Transverse colon (tissue), 4 donors: ENCODE data around the gene COL19A1.

Experiments
- POLR2A ChIP-seq: fragments of 450-650 bp; IDR thresholded peaks from one replicate; pipeline ENCODE4 v1.6.1; 2016; ENCODE audit warnings: antibody characterized with exemption, mild to moderate bottlenecking, moderate library complexity
- POLR2AphosphoS5 ChIP-seq, 3 donors: sonication (generic); formaldehyde crosslinking; IDR thresholded peaks; one replicate each; pipeline ENCODE4 v1.6.1; 2016; ENCODE audit warnings: antibody characterized with exemption in 3 of 3
- TF ChIP-seq, protein P1 (sequence below), 5 experiments: fragments of 200-600 bp in 3 of 5; fragments of 450-650 bp in 2 of 5; sonication (generic) in 3 of 5; IDR thresholded peaks; 1 replicate in 2 of 5; 2 replicates in 3 of 5; pipeline ENCODE4 v1.5.1; 2016 to 2017; ENCODE audit warnings: antibody characterized with exemption in 5 of 5, inconsistent platforms in 3 of 5, mild to moderate bottlenecking in 2 of 5, moderate library complexity in 1 of 5

DNA sequence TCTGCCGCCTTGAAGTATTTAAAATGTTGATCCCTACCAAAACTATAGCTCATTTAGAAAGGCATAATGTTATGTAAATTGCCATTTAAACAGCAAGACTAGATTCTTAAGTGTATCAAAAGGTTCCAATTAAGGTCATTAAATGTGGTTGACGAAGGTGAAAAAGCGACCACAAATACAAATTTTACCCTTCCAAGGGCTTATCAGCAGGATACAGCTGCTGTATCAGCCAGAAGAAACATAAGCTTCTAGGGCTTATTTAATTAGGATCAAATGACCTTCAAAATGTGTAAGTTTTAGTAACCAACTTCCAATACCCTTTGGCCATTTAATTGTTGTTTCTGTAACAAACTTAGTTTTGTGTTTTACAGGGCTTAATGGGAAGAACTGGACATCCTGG lies 296.6 kb downstream of the COL19A1 start:
- TF ChIP-seq, protein P1, sequence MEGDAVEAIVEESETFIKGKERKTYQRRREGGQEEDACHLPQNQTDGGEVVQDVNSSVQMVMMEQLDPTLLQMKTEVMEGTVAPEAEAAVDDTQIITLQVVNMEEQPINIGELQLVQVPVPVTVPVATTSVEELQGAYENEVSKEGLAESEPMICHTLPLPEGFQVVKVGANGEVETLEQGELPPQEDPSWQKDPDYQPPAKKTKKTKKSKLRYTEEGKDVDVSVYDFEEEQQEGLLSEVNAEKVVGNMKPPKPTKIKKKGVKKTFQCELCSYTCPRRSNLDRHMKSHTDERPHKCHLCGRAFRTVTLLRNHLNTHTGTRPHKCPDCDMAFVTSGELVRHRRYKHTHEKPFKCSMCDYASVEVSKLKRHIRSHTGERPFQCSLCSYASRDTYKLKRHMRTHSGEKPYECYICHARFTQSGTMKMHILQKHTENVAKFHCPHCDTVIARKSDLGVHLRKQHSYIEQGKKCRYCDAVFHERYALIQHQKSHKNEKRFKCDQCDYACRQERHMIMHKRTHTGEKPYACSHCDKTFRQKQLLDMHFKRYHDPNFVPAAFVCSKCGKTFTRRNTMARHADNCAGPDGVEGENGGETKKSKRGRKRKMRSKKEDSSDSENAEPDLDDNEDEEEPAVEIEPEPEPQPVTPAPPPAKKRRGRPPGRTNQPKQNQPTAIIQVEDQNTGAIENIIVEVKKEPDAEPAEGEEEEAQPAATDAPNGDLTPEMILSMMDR (IDR thresholded peaks at IDR 0.05): no peak
- TF ChIP-seq POLR2AphosphoS5 (IDR thresholded peaks at IDR 0.05): no peak
- no peak for TF ChIP-seq POLR2A
